Measurements from ENCODE around the gene CBX1.
A peak's percentile ranks its signal among the peaks of the same experiment; 100 is the strongest.

CBX1 gene

GRCh38 chr17:48027322-48027981, 73.8 kb downstream of the CBX1 start:
- Histone ChIP-seq H3K4me3 (ENCODE audit: severe bottlenecking) (no peak overlapping the region), H3K27me3 (ENCODE audit: insufficient read depth, poor library complexity, severe bottlenecking) (no peaks in the 10 kb centered on the region), H3K36me3 (ENCODE audit: low read depth) (no peaks in the 10 kb centered on the region), H3K27ac (ENCODE audit: poor library complexity, severe bottlenecking) (peak overlapping the region; percentile 76), H3K4me1 (ENCODE audit: insufficient read depth, poor library complexity, severe bottlenecking) (peaks cover 18% of the 10 kb centered on the region), H3K9me3 (ENCODE audit: severe bottlenecking) (no peaks in the 10 kb centered on the region)
- DNase-seq (ENCODE audit: low spot score), result peak; percentile 39
- no peak for ATAC-seq (ENCODE audit: low read depth)
- no peak for TF ChIP-seq CTCF (IDR thresholded peaks at IDR 0.05; ENCODE audit: poor library complexity, severe bottlenecking)

- Histone ChIP-seq H3K4me3 (ENCODE audit: severe bottlenecking) (no peak overlapping the region), H3K36me3 (ENCODE audit: low read depth) (no peaks in the 10 kb centered on the region), H3K9me3 (ENCODE audit: severe bottlenecking) (no peaks in the 10 kb centered on the region), H3K27me3 (ENCODE audit: insufficient read depth, poor library complexity, severe bottlenecking) (no peaks in the 10 kb centered on the region), H3K27ac (ENCODE audit: poor library complexity, severe bottlenecking) (peak overlapping the region; percentile 76), H3K4me1 (ENCODE audit: insufficient read depth, poor library complexity, severe bottlenecking) (peaks cover 18% of the 10 kb centered on the region)
- TF ChIP-seq CTCF (IDR thresholded peaks at IDR 0.05; ENCODE audit: poor library complexity, severe bottlenecking), result peak; percentile 95
- ATAC-seq (ENCODE audit: low read depth), result peak; percentile 76
- DNase-seq (ENCODE audit: low spot score), result peak; percentile 97
These were observed 74.6 kb downstream of the CBX1 start for GRCh38 chr17:48026502-48027321.

- peak overlapping the region; percentile 29 for H3K4me3 ChIP-seq (ENCODE audit: severe bottlenecking)
- TF ChIP-seq CTCF (IDR thresholded peaks at IDR 0.05; ENCODE audit: poor library complexity, severe bottlenecking), result no peak
- peaks cover 18% of the 10 kb centered on the region for H3K4me1 ChIP-seq (ENCODE audit: insufficient read depth, poor library complexity, severe bottlenecking)
- ATAC-seq (ENCODE audit: low read depth) (peak; percentile 15), DNase-seq (ENCODE audit: low spot score) (peak; percentile 79)
- H3K27me3 ChIP-seq (ENCODE audit: insufficient read depth, poor library complexity, severe bottlenecking), result no peaks in the 10 kb centered on the region
- peak overlapping the region; percentile 76 for H3K27ac ChIP-seq (ENCODE audit: poor library complexity, severe bottlenecking)
- H3K36me3 ChIP-seq (ENCODE audit: low read depth), result no peaks in the 10 kb centered on the region
- H3K9me3 ChIP-seq (ENCODE audit: severe bottlenecking), result no peaks in the 10 kb centered on the region
These were observed 75.3 kb downstream of the CBX1 start for GRCh38 chr17:48025904-48026501.

- H3K4me3 ChIP-seq (ENCODE audit: severe bottlenecking), result peak overlapping the region; percentile 29
- H3K4me1 ChIP-seq (ENCODE audit: insufficient read depth, poor library complexity, severe bottlenecking), result peaks cover 18% of the 10 kb centered on the region
- no peaks in the 10 kb centered on the region for H3K9me3 ChIP-seq (ENCODE audit: severe bottlenecking)
- H3K27me3 ChIP-seq (ENCODE audit: insufficient read depth, poor library complexity, severe bottlenecking), result no peaks in the 10 kb centered on the region
- no peaks in the 10 kb centered on the region for H3K36me3 ChIP-seq (ENCODE audit: low read depth)
- ATAC-seq (ENCODE audit: low read depth), result peak; percentile 64
- TF ChIP-seq CTCF (IDR thresholded peaks at IDR 0.05; ENCODE audit: poor library complexity, severe bottlenecking), result peak; percentile 95
- peak; percentile 99 for DNase-seq (ENCODE audit: low spot score)
- peak overlapping the region; percentile 76 for H3K27ac ChIP-seq (ENCODE audit: poor library complexity, severe bottlenecking)
These were observed 76.0 kb downstream of the CBX1 start for GRCh38 chr17:48025040-48025903.
